ENCODE data around the gene SRPK3. TPM values are rescaled to one million over a fixed set of nuclear protein-coding genes. Genes with fewer than 3 reads are reported as not detected.
"Not testable (repeated sequence)": the region's sequence is repeated elsewhere in the genome, so short reads cannot be mapped to it uniquely, and the experiment has no call there.

SRPK3 gene
- total RNA-seq, 1 experiment from 2014 or later: 0.14 TPM

- CTCF ChIA-PET: no interaction called here
- BruUV-seq (replicated peaks): no TSS peak
- intact Hi-C loops (cut with micrococcal nuclease; ENCODE audit: unreplicated experiment): no loop called here
- no peak for DNase-seq
- no peak overlapping the region for H3K27ac Mint-ChIP-seq (ENCODE audit: unreplicated experiment)
- no peaks in the 10 kb centered on the region for H3K4me1 Mint-ChIP-seq (ENCODE audit: low read depth, unreplicated experiment)
- H3K27me3 Mint-ChIP-seq (ENCODE audit: unreplicated experiment): peaks cover 71% of the 10 kb centered on the region
- H3K9me3 Mint-ChIP-seq (ENCODE audit: low read depth, unreplicated experiment): no peaks in the 10 kb centered on the region
- H3K36me3 Mint-ChIP-seq (ENCODE audit: insufficient read depth, unreplicated experiment): peaks cover 3% of the 10 kb centered on the region
- TF ChIP-seq, protein P1, sequence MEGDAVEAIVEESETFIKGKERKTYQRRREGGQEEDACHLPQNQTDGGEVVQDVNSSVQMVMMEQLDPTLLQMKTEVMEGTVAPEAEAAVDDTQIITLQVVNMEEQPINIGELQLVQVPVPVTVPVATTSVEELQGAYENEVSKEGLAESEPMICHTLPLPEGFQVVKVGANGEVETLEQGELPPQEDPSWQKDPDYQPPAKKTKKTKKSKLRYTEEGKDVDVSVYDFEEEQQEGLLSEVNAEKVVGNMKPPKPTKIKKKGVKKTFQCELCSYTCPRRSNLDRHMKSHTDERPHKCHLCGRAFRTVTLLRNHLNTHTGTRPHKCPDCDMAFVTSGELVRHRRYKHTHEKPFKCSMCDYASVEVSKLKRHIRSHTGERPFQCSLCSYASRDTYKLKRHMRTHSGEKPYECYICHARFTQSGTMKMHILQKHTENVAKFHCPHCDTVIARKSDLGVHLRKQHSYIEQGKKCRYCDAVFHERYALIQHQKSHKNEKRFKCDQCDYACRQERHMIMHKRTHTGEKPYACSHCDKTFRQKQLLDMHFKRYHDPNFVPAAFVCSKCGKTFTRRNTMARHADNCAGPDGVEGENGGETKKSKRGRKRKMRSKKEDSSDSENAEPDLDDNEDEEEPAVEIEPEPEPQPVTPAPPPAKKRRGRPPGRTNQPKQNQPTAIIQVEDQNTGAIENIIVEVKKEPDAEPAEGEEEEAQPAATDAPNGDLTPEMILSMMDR (IDR thresholded peaks at IDR 0.05; ENCODE audit: unreplicated experiment): no peak
- no peak overlapping the region for H3K4me3 Mint-ChIP-seq (ENCODE audit: low read depth, unreplicated experiment)
Observed at GRCh38 chrX:153816831-153817690, 36.2 kb downstream of the SRPK3 start.

DNA sequence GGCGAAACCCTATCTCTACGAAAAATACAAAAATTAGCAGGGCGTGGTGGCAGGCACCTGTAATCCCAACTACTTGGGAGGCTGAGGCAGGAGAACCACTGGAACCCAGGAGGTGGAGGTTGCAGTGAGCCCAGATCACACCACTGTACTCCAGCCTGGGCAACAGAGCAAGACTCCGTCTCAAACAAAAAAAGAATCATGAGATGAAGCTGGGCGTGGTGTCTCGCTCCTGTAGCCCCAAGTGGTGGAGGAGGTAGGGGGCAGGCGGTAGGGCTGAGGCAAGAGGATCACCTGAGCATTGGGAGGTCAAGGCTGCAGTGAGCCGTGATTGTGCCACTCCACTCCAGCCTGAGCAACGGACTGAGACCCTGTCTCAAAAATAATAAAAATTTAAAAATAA, 37.2 kb downstream of the SRPK3 start:
- H3K9me3 Mint-ChIP-seq (ENCODE audit: low read depth, unreplicated experiment); H3K36me3 Mint-ChIP-seq (ENCODE audit: insufficient read depth, unreplicated experiment); H3K4me1 Mint-ChIP-seq (ENCODE audit: low read depth, unreplicated experiment); H3K27ac Mint-ChIP-seq (ENCODE audit: unreplicated experiment); DNase-seq; BruUV-seq (replicated peaks); intact Hi-C loops (cut with micrococcal nuclease; ENCODE audit: unreplicated experiment); CTCF ChIA-PET: not testable (repeated sequence)
- peak overlapping the region; percentile 41 for H3K4me3 Mint-ChIP-seq (ENCODE audit: low read depth, unreplicated experiment)
- peaks cover 67% of the 10 kb centered on the region for H3K27me3 Mint-ChIP-seq (ENCODE audit: unreplicated experiment)

DNA sequence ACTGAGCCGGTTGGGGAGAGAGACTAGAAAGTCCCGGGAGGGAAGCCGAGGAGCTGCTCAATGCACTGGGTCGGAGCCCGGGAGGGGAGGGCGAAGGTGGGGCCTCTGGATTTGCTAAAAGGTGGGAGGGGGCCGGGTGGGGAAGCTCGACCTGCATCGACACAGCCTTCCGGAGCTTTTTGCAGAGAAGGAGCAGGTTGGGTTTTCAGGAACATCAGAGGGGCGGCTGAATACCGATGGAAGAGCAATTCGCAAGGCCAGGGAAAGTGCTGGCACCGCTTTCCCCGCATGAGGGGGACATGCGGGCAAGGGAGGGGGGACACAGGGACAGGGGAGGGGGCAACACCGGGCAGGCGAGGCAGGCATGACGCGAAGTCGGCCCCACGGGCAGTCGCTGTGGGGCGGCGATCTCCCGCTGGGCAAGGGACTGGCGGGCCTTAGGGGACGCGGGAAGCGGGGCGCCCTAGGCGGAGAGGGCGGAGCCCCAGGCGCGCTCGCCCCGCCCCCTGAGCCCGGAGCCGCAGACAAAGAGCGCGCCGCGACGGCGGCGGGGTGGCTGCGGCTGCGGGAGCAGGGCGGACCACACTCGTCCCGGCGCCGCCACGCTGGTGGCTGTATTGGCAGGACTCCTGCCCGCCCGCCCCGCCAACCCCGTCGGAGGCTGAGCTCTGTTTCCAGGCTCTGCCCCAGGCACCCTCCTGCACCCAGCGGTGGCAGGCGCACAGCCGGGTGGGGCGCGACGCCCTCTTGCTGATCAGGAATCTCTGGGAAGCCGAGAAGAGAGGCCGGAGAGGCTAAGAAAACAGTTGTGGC, 37.9 kb downstream of the SRPK3 start:
- no peaks in the 10 kb centered on the region for H3K4me1 Mint-ChIP-seq (ENCODE audit: low read depth, unreplicated experiment)
- CTCF ChIA-PET: no interaction called here
- H3K4me3 Mint-ChIP-seq (ENCODE audit: low read depth, unreplicated experiment): peak overlapping the region; percentile 41
- intact Hi-C loops (cut with micrococcal nuclease; ENCODE audit: unreplicated experiment): no loop called here
- peak; percentile 52 for DNase-seq
- no peak overlapping the region for H3K27ac Mint-ChIP-seq (ENCODE audit: unreplicated experiment)
- TF ChIP-seq, protein P1 (IDR thresholded peaks at IDR 0.05; ENCODE audit: unreplicated experiment): no peak
- peaks cover 68% of the 10 kb centered on the region for H3K27me3 Mint-ChIP-seq (ENCODE audit: unreplicated experiment)
- no peaks in the 10 kb centered on the region for H3K9me3 Mint-ChIP-seq (ENCODE audit: low read depth, unreplicated experiment)
- no TSS peak for BruUV-seq (replicated peaks)
- peaks cover 3% of the 10 kb centered on the region for H3K36me3 Mint-ChIP-seq (ENCODE audit: insufficient read depth, unreplicated experiment)

GRCh38 chrX:153819384-153820040, 38.7 kb downstream of the SRPK3 start:
- CTCF ChIA-PET: no interaction called here
- H3K27ac Mint-ChIP-seq (ENCODE audit: unreplicated experiment): no peak overlapping the region
- H3K27me3 Mint-ChIP-seq (ENCODE audit: unreplicated experiment): peaks cover 71% of the 10 kb centered on the region
- peak overlapping the region; percentile 41 for H3K4me3 Mint-ChIP-seq (ENCODE audit: low read depth, unreplicated experiment)
- no peaks in the 10 kb centered on the region for H3K4me1 Mint-ChIP-seq (ENCODE audit: low read depth, unreplicated experiment)
- TF ChIP-seq, protein P1 (IDR thresholded peaks at IDR 0.05; ENCODE audit: unreplicated experiment): no peak
- intact Hi-C loops (cut with micrococcal nuclease; ENCODE audit: unreplicated experiment): no loop called here
- peaks cover 3% of the 10 kb centered on the region for H3K36me3 Mint-ChIP-seq (ENCODE audit: insufficient read depth, unreplicated experiment)
- DNase-seq: no peak
- BruUV-seq (replicated peaks): no TSS peak
- H3K9me3 Mint-ChIP-seq (ENCODE audit: low read depth, unreplicated experiment): no peaks in the 10 kb centered on the region
